IPS-15b (cell line): ENCODE measurements around the gene TRAPPC5.
"Not testable (repeated sequence)": the region's sequence is repeated elsewhere in the genome, so short reads cannot be mapped to it uniquely, and the experiment has no call there.

ENCODE experiments used
- H3K27me3 ChIP-seq: one replicate; pipeline ENCODE4 v1.6.1; 2013; ENCODE audit warnings: low read length; ENCODE audit not compliant: control insufficient read depth, insufficient read depth
- H3K36me3 ChIP-seq: one replicate; pipeline ENCODE4 v1.6.1; 2013; ENCODE audit warnings: low read length; ENCODE audit not compliant: control insufficient read depth, insufficient read depth
- H3K4me1 ChIP-seq: one replicate; pipeline ENCODE4 v1.6.1; 2013; ENCODE audit warnings: mild to moderate bottlenecking, low read length; ENCODE audit not compliant: control insufficient read depth, insufficient read depth
- H3K4me3 ChIP-seq: one replicate; pipeline ENCODE4 v1.5.1; 2013; ENCODE audit warnings: low read depth, low read length
- H3K9ac ChIP-seq: one replicate; pipeline ENCODE4 v1.6.1; 2013; ENCODE audit warnings: low read depth, mild to moderate bottlenecking, low read length
- H3K9me3 ChIP-seq: one replicate; pipeline ENCODE4 v1.6.1; 2013; ENCODE audit warnings: mild to moderate bottlenecking, low read length; ENCODE audit not compliant: control insufficient read depth, insufficient read depth

Gene TRAPPC5

GRCh38 chr19:7640803-7641202 is 39.8 kb upstream of the TRAPPC5 start:
- no peak overlapping the region for H3K4me3 ChIP-seq
- H3K36me3 ChIP-seq: peaks cover 9% of the 10 kb centered on the region
- no peaks in the 10 kb centered on the region for H3K4me1 ChIP-seq
- H3K9ac ChIP-seq: no peak overlapping the region
- no peaks in the 10 kb centered on the region for H3K9me3 ChIP-seq
- peaks cover 9% of the 10 kb centered on the region for H3K27me3 ChIP-seq

GRCh38 chr19:7641290-7642276 is 39.0 kb upstream of the TRAPPC5 start:
- H3K4me3 ChIP-seq: no peak overlapping the region
- peaks cover 1% of the 10 kb centered on the region for H3K27me3 ChIP-seq
- H3K36me3 ChIP-seq: peaks cover 12% of the 10 kb centered on the region
- H3K9me3 ChIP-seq: no peaks in the 10 kb centered on the region
- no peak overlapping the region for H3K9ac ChIP-seq
- H3K4me1 ChIP-seq: no peaks in the 10 kb centered on the region

- Histone ChIP-seq H3K4me3 (no peak overlapping the region), H3K36me3 (peaks cover 14% of the 10 kb centered on the region), H3K4me1 (no peaks in the 10 kb centered on the region), H3K27me3 (no peaks in the 10 kb centered on the region), H3K9ac (no peak overlapping the region), H3K9me3 (no peaks in the 10 kb centered on the region)
Observed at GRCh38 chr19:7642295-7643030, 38.2 kb upstream of the TRAPPC5 start.

- H3K9ac ChIP-seq: no peak overlapping the region
- no peaks in the 10 kb centered on the region for H3K9me3 ChIP-seq
- H3K36me3 ChIP-seq: peaks cover 14% of the 10 kb centered on the region
- H3K4me1 ChIP-seq: no peaks in the 10 kb centered on the region
- no peaks in the 10 kb centered on the region for H3K27me3 ChIP-seq
- no peak overlapping the region for H3K4me3 ChIP-seq
Observed at GRCh38 chr19:7643031-7643415, 37.6 kb upstream of the TRAPPC5 start.

GRCh38 chr19:7643629-7644549 is 36.7 kb upstream of the TRAPPC5 start:
- not testable (repeated sequence) for H3K9ac ChIP-seq, H3K27me3 ChIP-seq, H3K4me1 ChIP-seq, H3K4me3 ChIP-seq, H3K9me3 ChIP-seq
- H3K36me3 ChIP-seq: peaks cover 14% of the 10 kb centered on the region

GRCh38 chr19:7644550-7644877 is 36.1 kb upstream of the TRAPPC5 start:
- Histone ChIP-seq H3K9ac (no peak overlapping the region), H3K27me3 (no peaks in the 10 kb centered on the region), H3K4me1 (no peaks in the 10 kb centered on the region), H3K9me3 (no peaks in the 10 kb centered on the region), H3K4me3 (no peak overlapping the region), H3K36me3 (peaks cover 14% of the 10 kb centered on the region)

GRCh38 chr19:7645163-7645562 is 35.5 kb upstream of the TRAPPC5 start:
- H3K36me3 ChIP-seq: peaks cover 14% of the 10 kb centered on the region
- no peaks in the 10 kb centered on the region for H3K9me3 ChIP-seq
- H3K4me3 ChIP-seq: no peak overlapping the region
- H3K27me3 ChIP-seq: no peaks in the 10 kb centered on the region
- H3K4me1 ChIP-seq: no peaks in the 10 kb centered on the region
- H3K9ac ChIP-seq: no peak overlapping the region

GRCh38 chr19:7645656-7646425 is 34.8 kb upstream of the TRAPPC5 start:
- no peaks in the 10 kb centered on the region for H3K4me1 ChIP-seq

GRCh38 chr19:7646426-7646700 is 34.3 kb upstream of the TRAPPC5 start:
- peaks cover 14% of the 10 kb centered on the region for H3K36me3 ChIP-seq
- H3K4me3 ChIP-seq: no peak overlapping the region
- H3K27me3 ChIP-seq: peaks cover 3% of the 10 kb centered on the region
- H3K9me3 ChIP-seq: no peaks in the 10 kb centered on the region
- no peaks in the 10 kb centered on the region for H3K4me1 ChIP-seq
- H3K9ac ChIP-seq: no peak overlapping the region

More at GRCh38 chr19:7645656-7646425, 34.8 kb upstream of the TRAPPC5 start:
- Histone ChIP-seq H3K36me3 (peaks cover 14% of the 10 kb centered on the region), H3K9me3 (no peaks in the 10 kb centered on the region), H3K27me3 (peaks cover 1% of the 10 kb centered on the region), H3K4me3 (no peak overlapping the region), H3K9ac (no peak overlapping the region)

GRCh38 chr19:7647156-7647555 is 33.5 kb upstream of the TRAPPC5 start:
- H3K9me3 ChIP-seq: no peaks in the 10 kb centered on the region
- H3K4me3 ChIP-seq: no peak overlapping the region
- no peaks in the 10 kb centered on the region for H3K4me1 ChIP-seq
- H3K27me3 ChIP-seq: peaks cover 3% of the 10 kb centered on the region
- no peak overlapping the region for H3K9ac ChIP-seq
- peaks cover 11% of the 10 kb centered on the region for H3K36me3 ChIP-seq
